A549 (cell line): ENCODE data around the gene SLC39A11.

Experiments used
- CEBPB ChIP-seq, 2 experiments: fragments of >200 bp in 1 of 2; sonication (Bioruptor Twin) in 1 of 2; formaldehyde crosslinking in 1 of 2; IDR thresholded peaks; 2 replicates each; pipeline ENCODE4 v1.6.1; 2012 to 2016
- CTCF ChIP-seq: fragments of >200 bp; sonication (Bioruptor Twin); formaldehyde crosslinking; IDR thresholded peaks from 3 replicates; pipeline ENCODE4 v1.5.1; 2016
- E2F6 ChIP-seq: IDR thresholded peaks from 2 replicates; pipeline ENCODE4 v1.6.1; 2012; ENCODE audit warnings: low read depth, borderline replicate concordance
- FOXS1 ChIP-seq: fragments of 250-450 bp; sonication (Bioruptor Pico); IDR thresholded peaks from 2 replicates; pipeline ENCODE4 v1.5.0; 2020; ENCODE audit warnings: mild to moderate bottlenecking, moderate library complexity
- JUNB ChIP-seq: fragments of >200 bp; sonication (Bioruptor Twin); formaldehyde crosslinking; IDR thresholded peaks from 2 replicates; pipeline ENCODE4 v1.6.1; 2016
- MAFK ChIP-seq: fragments of 450-650 bp; IDR thresholded peaks from 2 replicates; pipeline ENCODE4 v1.6.1; 2014; ENCODE audit not compliant: partially characterized antibody
- MYC ChIP-seq: IDR thresholded peaks from 2 replicates; pipeline ENCODE4 v1.6.1; 2012; ENCODE audit warnings: mild to moderate bottlenecking, inconsistent platforms, low read length, improper control_type of control experiment, borderline replicate concordance
- NR3C1 ChIP-seq: fragments of >200 bp; sonication (Bioruptor Twin); formaldehyde crosslinking; IDR thresholded peaks from 3 replicates; pipeline ENCODE4 v1.6.1; 2017
- PHF8 ChIP-seq: fragments of 200-600 bp; sonication (generic); IDR thresholded peaks from 2 replicates; pipeline ENCODE4 v1.6.1; 2016; ENCODE audit warnings: low read depth, mild to moderate bottlenecking, antibody characterized with exemption, moderate library complexity, borderline replicate concordance
- POLR2A ChIP-seq: IDR thresholded peaks from 2 replicates; pipeline ENCODE4 v1.6.1; 2012; ENCODE audit warnings: mild to moderate bottlenecking, low read length
- RAD21 ChIP-seq, 2 experiments: fragments of >200 bp in 1 of 2; sonication (Bioruptor Twin) in 1 of 2; formaldehyde crosslinking in 1 of 2; IDR thresholded peaks in 1 of 2; conservative IDR thresholded peaks in 1 of 2; 2 replicates in 1 of 2; 3 replicates in 1 of 2; pipeline ENCODE4 v1.6.1; 2012 to 2018; ENCODE audit warnings: inconsistent platforms in 1 of 2
- REST ChIP-seq: fragments of 200-600 bp; sonication (generic); IDR thresholded peaks from 2 replicates; pipeline ENCODE4 v1.6.1; 2016; ENCODE audit warnings: antibody characterized with exemption, mild to moderate bottlenecking, moderate library complexity
- USF2 ChIP-seq: fragments of 450-650 bp; IDR thresholded peaks from 2 replicates; pipeline ENCODE4 v1.6.1; 2014; ENCODE audit warnings: antibody characterized with exemption

GRCh38 chr17:72916991-72917390 lies 175.5 kb downstream of the SLC39A11 start:
- TF ChIP-seq CTCF (no peak), POLR2A (no peak), CEBPB (IDR thresholded peaks at IDR 0.05) (no peak), USF2 (no peak), PHF8 (no peak), E2F6 (no peak), MYC (no peak), MAFK (no peak), RAD21 (conservative IDR thresholded peaks at IDR 0.05 in 1 of 2, IDR thresholded peaks at IDR 0.05 in 1 of 2) (no peak), NR3C1 (no peak), JUNB (no peak), FOXS1 (no peak), REST (no peak)
